A673 (cell line): ENCODE data around the gene ARID3B.

Source experiments
- CTCF ChIP-seq: fragments of 300-800, 200-600 bp; sonication (generic); conservative IDR thresholded peaks from 2 replicates; pipeline ENCODE4 v1.5.1; 2017; ENCODE audit warnings: low read depth, mild to moderate bottlenecking, antibody characterized with exemption, low read length, moderate library complexity, mixed read lengths
- EZH2 ChIP-seq: fragments of 200-600 bp; sonication (generic); IDR thresholded peaks from 2 replicates; pipeline ENCODE4 v1.6.1; 2017; ENCODE audit warnings: borderline replicate concordance, low read depth, mild to moderate bottlenecking, mixed read lengths, antibody characterized with exemption, low read length; ENCODE audit not compliant: poor library complexity, severe bottlenecking

DNA sequence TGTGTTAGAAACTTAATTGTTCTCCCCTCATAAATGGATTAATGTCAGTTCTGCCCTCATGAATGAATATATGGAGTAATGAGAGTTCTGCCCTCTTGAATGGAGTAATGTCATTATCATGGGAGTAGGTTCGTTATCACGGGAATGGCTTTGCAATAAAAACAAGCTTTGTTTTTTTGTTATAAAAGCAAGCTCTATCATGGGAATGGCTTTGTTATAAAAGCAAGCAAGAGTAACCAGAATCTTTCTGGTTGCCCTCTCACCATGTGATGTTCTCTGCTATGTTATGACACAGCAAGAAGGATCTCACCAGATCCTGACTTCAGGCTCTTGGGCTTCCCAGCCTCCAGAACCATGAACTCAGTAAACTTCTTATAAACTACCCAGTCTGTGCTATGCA, 41.7 kb upstream of the ARID3B start:
- no peak for TF ChIP-seq CTCF
- no peak for TF ChIP-seq EZH2
